HG02885 (cell line): ENCODE measurements around the gene SLIT1.

Source experiments
- ATAC-seq: cut with Tn5 transposase; IDR thresholded peaks from one replicate; pipeline ENCODE4 v1.9.1; 2021; ENCODE audit warnings: mild to moderate bottlenecking; ENCODE audit not compliant: unreplicated experiment, poor library complexity

The SLIT1 gene

GRCh38 chr10:97032624-97033023, 153.1 kb downstream of the SLIT1 start:
- no peak for ATAC-seq

- no peak for ATAC-seq
Measured at GRCh38 chr10:97031459-97031858, 154.3 kb downstream of the SLIT1 start.

GRCh38 chr10:97030894-97031293, 154.9 kb downstream of the SLIT1 start:
- ATAC-seq, result no peak

GRCh38 chr10:97029271-97029670, 156.5 kb downstream of the SLIT1 start:
- ATAC-seq, result no peak

- ATAC-seq, result no peak
Measured at GRCh38 chr10:97028832-97029178, 157.0 kb downstream of the SLIT1 start.

GRCh38 chr10:97028126-97028831, 157.5 kb downstream of the SLIT1 start:
- ATAC-seq, result no peak

- ATAC-seq, result no peak
Measured at GRCh38 chr10:97025613-97026242, 160.0 kb downstream of the SLIT1 start.

- ATAC-seq, result no peak
Measured at GRCh38 chr10:97024168-97025073, 161.3 kb downstream of the SLIT1 start.

- no peak for ATAC-seq
Measured at GRCh38 chr10:97023401-97024167, 162.2 kb downstream of the SLIT1 start.

- no peak for ATAC-seq
Measured at GRCh38 chr10:97022616-97023015, 163.1 kb downstream of the SLIT1 start.

- ATAC-seq, result no peak
Measured at GRCh38 chr10:97020452-97021400, 165.0 kb downstream of the SLIT1 start.

GRCh38 chr10:97019213-97019844, 166.4 kb downstream of the SLIT1 start:
- no peak for ATAC-seq

GRCh38 chr10:97018251-97019212, 167.2 kb downstream of the SLIT1 start:
- ATAC-seq, result no peak

- ATAC-seq, result no peak
Measured at GRCh38 chr10:97017474-97017903, 168.3 kb downstream of the SLIT1 start.

GRCh38 chr10:97016728-97017473, 168.9 kb downstream of the SLIT1 start:
- peak; percentile 72 for ATAC-seq

- no peak for ATAC-seq
Measured at GRCh38 chr10:97015240-97015639, 170.5 kb downstream of the SLIT1 start.

- no peak for ATAC-seq
Measured at GRCh38 chr10:97013983-97014382, 171.8 kb downstream of the SLIT1 start.
